Middle frontal gyrus (tissue), 1 donor: ENCODE measurements around the gene CAND1.
A peak's percentile ranks its signal among the peaks of the same experiment; 100 is the strongest.
"Not testable (repeated sequence)": the region's sequence is repeated elsewhere in the genome, so short reads cannot be mapped to it uniquely, and the experiment has no call there.

Experiments
- DNase-seq: peaks from one replicate; pipeline ENCODE4 v3.0.0-alpha.2; 2015; ENCODE audit warnings: low spot score; ENCODE audit errors: extremely low spot score

CAND1 gene

DNA sequence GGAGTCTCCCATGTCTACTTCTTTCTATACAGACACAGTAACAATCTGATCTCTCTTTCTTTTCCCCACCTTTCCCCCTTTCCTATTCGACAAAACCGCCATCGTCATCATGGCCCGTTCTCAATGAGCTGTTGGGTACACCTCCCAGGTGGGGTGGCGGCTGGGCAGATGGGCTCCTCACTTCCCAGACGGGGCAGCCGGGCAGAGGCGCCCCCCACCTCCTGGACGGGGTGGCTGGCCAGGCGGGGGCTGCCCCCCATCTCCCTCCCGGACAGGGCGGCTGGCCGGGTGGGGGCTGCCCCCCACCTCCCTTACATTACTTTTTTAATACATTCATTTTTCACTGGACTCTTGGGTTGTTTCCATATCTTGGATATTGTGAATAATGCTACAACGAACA, 71.9 kb downstream of the CAND1 start:
- not testable (repeated sequence) for DNase-seq

DNA sequence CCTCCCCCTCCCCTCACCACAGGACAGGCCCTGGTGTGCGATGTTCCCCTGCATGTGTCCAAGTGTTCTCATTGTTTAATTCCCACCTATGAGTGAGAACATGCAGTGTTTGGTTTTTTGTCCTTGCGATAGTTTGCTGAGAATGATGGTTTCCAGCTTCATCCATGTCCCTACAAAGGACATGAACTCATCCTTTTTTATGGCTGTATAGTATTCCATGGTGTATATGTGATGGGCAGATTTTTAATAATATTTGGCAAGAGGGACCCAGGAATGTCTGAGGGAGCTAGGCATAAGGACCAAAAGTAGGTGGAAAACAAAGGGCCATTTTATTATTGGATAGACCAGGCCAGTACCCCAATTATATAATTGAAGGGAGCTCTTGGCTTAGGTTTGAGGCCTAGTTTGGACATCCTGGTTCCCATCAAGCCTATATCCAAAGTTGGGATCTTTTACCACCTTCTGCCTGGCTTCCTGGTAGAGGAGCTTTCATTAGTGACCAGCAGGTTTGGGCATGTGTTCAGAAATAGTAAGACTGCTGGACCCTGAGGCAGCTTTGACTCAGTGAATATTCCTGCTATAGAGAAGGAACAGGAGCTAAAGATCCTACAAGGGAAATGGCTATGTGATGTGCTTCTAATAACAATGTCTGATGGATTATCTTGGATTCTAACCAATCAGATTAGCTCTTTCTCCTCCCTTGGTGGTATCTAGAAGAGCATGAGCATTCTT, 76.0 kb downstream of the CAND1 start:
- no peak for DNase-seq

DNA sequence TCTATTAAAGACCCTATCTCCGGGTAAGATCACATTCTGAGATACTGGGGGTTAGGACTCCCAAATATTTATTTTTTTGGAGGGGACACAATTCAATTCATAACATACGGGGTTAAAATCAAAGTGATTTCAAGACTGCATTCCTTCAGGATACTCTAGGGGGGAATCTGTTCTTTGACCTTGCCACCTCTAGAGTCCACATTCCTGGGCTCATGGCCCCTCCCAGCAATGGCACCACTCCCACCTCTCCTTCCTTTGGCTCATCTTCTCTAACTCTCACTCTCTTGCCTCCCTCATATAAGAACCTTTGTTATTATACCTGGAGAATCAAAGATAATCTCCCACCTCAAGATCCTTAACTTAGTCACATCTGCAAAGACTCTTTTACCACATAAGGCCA, 79.5 kb downstream of the CAND1 start:
- DNase-seq, result no peak

DNA sequence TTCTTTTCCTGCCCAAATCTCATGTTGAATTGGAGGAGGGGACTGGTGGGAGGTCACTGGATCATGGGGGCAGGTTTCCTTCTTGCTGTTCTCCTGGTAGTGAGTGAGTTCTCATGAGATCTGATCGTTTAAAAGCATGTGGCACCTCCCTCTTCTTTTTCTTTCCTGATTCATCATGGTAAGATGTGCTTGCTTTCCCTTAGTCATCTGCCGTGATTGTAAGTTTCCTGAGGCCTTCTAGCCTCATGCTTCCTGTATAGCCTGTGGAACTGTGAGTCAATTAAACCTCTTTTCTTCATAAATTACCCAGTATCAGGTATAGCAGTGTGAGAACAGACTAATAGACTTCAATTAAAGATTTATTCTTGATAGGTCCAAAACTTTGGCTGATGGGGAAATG, 83.5 kb downstream of the CAND1 start:
- no peak for DNase-seq

DNA sequence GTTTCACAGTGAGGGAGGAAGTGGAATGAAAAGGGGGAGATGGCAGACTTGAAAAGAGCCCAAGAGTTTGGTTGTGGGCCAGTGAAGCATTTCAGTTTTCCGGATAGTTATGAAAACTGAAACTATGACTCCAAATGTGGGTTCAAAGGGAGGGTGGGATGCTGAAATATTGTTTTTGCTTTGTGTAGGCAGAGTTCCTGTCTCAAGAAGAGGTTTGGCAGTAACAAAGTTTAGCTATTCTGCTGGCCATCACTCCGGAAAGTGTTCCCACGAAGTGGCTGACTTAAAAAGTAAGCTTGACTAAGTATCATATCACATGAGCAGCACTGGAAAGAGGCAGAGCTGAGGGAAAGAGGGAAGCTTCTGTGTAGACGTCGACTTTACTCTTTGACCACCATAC, 85.2 kb downstream of the CAND1 start:
- no peak for DNase-seq

DNA sequence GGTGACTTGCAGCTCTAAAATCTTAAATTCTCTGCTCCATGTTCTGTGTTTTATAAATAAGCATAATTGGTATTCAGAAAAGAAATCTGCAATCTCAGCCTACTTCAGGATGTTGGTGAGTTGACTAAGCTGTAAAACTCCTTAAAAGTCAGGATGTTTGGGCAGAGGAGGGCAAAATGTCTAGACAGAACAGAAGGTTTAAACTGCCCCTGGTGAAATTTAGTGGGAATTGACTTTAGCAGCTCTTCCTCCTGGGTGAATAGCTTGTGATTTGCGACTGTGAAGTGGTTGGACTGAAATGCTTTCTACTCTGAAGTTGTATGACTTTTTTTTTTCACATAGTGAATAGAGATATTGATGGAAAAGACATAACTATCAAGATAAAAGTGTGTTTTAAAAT, 85.8 kb downstream of the CAND1 start:
- DNase-seq, result no peak

DNA sequence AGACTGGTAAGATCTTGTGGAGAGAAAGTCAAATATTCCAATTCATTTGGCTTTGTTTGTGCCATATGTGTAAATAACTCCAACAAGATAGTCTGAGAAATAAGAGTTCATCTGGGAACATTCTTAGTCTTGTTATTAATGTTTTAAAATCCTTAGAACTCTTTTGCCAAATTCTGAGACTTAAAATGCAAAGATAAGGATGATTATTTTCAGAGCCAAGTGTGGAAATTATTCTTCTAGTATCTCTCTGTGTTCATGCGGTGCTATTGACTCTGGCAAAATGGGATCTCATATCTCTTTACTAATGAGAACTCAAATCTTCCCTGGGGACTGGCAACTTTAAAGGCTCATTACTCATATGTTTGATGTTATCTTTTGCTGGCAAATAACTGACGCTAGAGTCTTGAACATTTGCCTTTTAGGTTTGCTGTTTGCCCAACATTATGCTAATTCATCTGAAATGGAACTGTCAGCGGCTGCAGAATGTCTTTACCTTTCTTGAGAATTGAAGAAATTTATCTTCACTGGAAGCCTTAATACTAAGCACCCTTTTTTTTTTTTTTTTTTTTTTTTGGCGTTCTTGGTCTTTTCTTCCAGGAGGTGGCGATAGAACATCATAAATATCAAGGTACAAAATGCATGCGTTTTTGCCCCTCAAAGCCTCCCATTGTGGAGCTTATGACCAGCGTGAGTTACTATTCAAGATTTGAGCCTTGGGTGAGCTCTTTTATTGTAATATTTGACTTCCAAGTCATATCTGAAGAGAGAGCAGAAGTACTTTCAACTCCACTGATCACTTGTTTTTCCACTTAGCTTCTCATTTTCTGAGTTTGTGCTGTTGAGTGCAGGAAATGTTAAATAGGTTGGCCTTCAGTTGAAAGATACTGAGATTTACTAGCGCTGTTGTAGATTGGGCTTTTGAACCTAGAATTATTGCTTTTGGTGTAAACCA, 86.5 kb downstream of the CAND1 start:
- peak; percentile 46 for DNase-seq

DNA sequence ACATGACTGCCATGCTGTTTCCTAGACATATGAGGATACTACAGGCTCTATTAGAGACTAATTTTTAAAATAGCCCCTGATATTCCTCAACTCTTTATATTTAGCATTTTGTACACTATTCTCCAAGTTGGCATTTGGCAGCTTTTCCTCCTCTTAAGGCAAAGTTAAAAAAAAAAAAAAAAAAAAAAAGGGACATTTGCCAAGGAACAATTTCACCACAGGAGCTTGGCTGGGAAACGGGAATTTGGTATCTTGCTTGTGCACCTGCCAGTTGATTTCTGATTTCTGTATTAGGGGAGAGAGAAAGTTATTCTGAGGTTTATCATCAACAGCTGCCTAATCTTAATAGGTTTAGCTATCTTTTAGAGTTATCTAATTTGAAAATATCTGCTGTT, 87.2 kb downstream of the CAND1 start:
- no peak for DNase-seq

DNA sequence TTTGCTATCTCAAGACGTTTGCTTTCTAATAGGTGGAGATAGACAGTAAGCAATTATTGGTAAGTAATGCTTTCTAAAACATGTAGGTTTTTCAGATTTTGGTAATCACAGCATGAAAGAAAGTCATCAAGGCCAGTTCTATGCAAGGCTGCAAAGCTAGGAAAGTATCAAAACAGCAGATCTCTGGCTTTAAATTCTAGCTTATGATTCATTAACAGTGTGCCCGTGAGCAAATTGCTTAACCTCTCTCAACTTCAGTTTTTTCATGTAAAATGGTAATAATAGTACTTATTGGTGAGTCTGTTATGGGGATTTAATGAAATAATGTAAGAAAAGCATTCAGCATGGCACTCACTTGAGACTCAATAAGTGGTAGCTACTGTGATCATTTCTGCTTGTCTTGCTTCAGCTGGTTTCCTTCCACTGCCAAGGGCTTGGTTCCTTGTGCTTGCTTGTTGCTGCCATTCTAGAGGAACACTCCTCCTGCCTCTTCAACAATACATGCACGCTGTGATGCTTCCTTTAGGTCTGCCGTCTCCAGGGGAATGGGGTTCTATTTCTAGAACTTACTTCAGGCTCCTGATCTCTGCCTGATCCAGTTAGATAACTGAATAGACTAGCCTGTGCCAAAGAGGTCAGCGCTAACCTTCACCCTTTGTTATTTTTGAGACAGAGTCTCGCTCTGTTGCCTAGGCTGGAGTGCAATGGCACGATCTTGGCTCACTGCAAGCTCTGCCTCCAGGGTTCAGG, 88.4 kb downstream of the CAND1 start:
- DNase-seq, result no peak

DNA sequence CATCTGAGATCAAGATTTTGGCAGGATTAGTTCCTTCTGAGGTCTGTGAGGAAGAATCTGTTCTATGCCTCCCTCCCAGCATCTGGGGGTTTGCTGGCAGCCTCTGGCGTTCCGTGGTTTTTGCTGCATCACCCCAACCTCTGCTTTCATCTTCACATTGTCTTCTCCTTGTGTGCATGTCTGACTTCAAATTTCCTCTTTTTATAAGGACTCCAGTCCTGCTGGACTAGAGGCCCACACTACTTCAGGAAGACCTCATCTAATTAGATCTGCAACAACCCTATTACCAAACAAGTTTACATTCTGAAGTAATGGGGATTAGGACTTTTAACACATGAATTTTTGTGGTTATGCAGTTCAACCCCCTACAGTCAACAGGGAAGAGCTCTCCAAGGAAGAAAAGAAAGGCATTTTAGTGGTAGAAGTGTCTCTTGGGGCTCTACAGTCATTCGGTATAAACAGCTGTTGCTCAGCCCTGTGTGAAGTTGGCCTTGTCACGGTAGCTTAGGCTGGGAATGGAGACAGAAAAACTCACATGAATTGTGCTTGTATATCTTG, 89.7 kb downstream of the CAND1 start:
- no peak for DNase-seq

DNA sequence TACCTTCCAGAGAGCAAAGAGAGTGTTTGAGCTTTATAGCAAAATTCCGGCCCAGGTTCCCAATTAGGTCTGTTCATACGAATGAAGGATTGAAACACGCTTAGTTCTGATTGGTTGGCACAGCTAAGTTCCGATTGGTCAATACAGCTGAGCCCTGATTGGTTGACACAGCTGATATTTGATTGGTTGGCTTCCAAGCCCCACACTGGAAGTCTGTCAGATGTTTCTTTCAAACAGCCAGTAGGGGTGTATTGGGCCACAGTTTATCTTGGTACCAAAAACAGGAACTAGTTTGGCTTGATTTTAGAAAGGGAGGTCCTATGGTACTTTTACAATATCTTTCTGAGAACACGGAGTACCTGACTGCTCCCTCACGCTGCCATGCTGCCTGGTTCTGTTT, 93.4 kb downstream of the CAND1 start:
- DNase-seq, result no peak

DNA sequence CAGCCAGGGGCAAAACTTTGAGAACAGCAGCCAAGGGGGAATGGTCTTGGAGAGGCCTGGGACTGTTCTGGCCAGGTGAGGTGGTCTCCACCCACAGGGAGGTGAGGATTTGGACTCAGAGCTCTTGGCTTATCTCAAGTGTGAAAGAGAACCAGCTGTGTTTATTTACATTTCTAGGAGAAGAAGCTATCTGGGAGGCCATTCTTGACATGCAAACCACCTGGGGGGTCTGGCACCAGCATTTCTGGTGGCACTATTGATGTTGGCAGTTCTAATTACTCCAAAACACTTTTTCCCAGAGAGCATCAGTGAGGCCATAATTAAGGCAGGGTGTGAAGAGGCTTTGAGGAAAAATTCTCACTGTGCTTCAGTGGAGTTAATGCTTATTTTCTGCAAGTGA, 95.1 kb downstream of the CAND1 start:
- no peak for DNase-seq

DNA sequence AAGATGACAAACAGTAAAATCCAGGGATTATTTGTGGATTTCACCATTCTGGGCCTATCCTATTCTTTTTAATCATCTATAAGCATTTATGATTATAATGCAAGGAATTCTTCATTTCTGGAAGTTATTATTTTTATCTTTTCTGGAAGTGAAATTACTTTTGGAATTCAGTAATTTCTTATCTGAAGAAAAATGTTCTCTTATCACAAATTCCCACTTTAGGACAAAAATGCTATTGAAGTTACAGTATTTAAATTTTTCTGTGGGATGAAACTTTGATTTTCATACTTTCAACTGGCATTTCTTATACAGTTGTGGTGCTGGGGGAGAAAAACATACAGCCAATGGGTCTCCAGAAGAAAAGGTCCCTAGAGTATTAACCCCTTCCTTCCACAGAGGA, 96.0 kb downstream of the CAND1 start:
- no peak for DNase-seq

DNA sequence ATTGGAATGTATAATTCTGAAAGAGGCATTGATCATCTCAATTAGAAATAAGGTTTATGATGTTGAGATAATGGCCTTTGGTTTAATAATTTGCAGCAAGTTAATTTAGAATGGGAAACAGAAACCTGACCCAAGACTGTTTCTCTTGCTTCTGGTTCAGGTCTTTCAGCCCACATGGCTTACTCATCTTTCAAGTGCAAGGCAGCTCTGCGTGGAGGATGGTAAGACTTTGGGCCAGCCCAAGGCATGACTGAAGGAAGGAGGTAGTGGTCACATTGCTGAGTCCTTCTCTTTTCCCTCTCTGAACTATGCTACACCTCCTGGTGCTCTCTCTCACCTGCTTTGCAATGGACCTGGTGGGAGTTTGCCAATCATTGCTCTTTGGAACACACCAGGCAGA, 98.7 kb downstream of the CAND1 start:
- no peak for DNase-seq
